PC-3 (cell line): ENCODE measurements around the gene ACADM.

ENCODE experiments used
- CTCF ChIP-seq: fragments of 300-600 bp; sonication (generic); conservative IDR thresholded peaks from 2 replicates; pipeline ENCODE4 v1.5.1; 2017; ENCODE audit warnings: antibody characterized with exemption, low read depth, mild to moderate bottlenecking, low read length
- EZH2phosphoT487 ChIP-seq: fragments of 300-600 bp; sonication (generic); IDR thresholded peaks from 2 replicates; pipeline ENCODE4 v1.6.1; 2018; ENCODE audit warnings: mild to moderate bottlenecking, antibody characterized with exemption, low read length, borderline replicate concordance

DNA sequence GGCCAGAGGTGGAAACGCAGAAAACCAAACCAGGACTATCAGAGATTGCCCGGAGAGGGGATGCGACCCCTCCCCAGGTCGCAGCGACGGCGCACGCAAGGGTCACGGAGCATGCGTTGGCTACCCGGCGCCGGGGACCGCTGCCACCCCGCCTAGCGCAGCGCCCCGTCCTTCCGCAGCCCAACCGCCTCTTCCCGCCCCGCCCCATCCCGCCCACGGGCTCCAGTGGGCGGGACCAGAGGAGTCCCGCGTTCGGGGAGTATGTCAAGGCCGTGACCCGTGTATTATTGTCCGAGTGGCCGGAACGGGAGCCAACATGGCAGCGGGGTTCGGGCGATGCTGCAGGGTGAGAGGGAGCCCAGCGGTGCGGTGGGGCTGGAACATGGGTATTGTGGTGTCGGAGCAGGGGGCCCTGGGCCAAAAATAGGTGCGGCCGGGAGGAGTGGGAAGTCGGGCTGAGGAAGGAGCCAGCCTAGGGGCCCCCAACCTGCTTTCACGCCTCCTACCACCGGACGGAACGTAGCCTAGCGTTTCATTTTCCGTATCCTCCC, at the start of gene ACADM:
- no peak for TF ChIP-seq CTCF
- no peak for TF ChIP-seq EZH2phosphoT487
